CD4-positive, alpha-beta T cell (primary cell): ENCODE results near the gene HDAC4. TPM values are rescaled to one million over a fixed set of nuclear protein-coding genes. Genes with fewer than 3 reads are reported as not detected.
A peak's percentile ranks its signal among the peaks of the same experiment; 100 is the strongest.

Experiments
- ATAC-seq: fragments of 200-7000 bp; cut with Tn5 transposase; one replicate; pipeline ENCODE4 v1.10.0; 2022; ENCODE audit warnings: mild to moderate bottlenecking; ENCODE audit not compliant: poor library complexity
- CTCF ChIA-PET: fragments of 350-600 bp; sonication (Branson Sonifier 250); formaldehyde crosslinking; loops from one replicate; lab custom pipeline; 2021; ENCODE audit warnings: antibody characterized with exemption, inconsistent platforms; lab: Charles Lee
- POLR2A ChIA-PET: fragments of 350-600 bp; sonication (Branson Sonifier 250); formaldehyde crosslinking; loops from one replicate; lab custom pipeline; 2021; ENCODE audit warnings: antibody characterized with exemption, inconsistent platforms; lab: Charles Lee
- DNase-seq, 14 experiments: peaks; one replicate each; pipeline ENCODE4 v3.0.0-alpha.2; 2013 to 2020; ENCODE audit warnings: mixed read lengths in 2 of 14
- H3K27ac ChIP-seq, 2 donors: one replicate each; pipeline versions ENCODE4 v1.5.1 to v1.7.0; 2013; ENCODE audit warnings: low read length in 2 of 2, low read depth in 1 of 2, mild to moderate bottlenecking in 1 of 2
- H3K27me3 ChIP-seq, 2 experiments: 1 replicate in 1 of 2; 2 replicates in 1 of 2; pipeline versions ENCODE4 v1.6.1 to v1.7.0; 2013; ENCODE audit warnings: low read length in 2 of 2, control low read depth in 1 of 2, mild to moderate bottlenecking in 1 of 2, moderate library complexity in 1 of 2; ENCODE audit not compliant: insufficient read depth in 2 of 2, control insufficient read depth in 1 of 2
- H3K36me3 ChIP-seq: one replicate; pipeline ENCODE4 v1.6.1; 2013; ENCODE audit warnings: low read length, control low read depth; ENCODE audit not compliant: insufficient read depth
- H3K4me1 ChIP-seq: one replicate; pipeline ENCODE4 v1.6.1; 2013; ENCODE audit warnings: low read length, control low read depth; ENCODE audit not compliant: insufficient read depth
- H3K4me3 ChIP-seq: one replicate; pipeline ENCODE4 v1.5.1; 2013; ENCODE audit warnings: mild to moderate bottlenecking, low read length, moderate library complexity
- H3K9me3 ChIP-seq, 2 experiments: 1 replicate in 1 of 2; 2 replicates in 1 of 2; pipeline versions ENCODE4 v1.6.1 to v1.7.0; 2013; ENCODE audit warnings: low read length in 2 of 2, mild to moderate bottlenecking in 2 of 2, control low read depth in 1 of 2, moderate library complexity in 1 of 2; ENCODE audit not compliant: control insufficient read depth in 1 of 2, insufficient read depth in 1 of 2
- H3K27ac Mint-ChIP-seq: one replicate; pipeline ENCODE4 v1.8.0; 2020; ENCODE audit warnings: mixed read lengths
- H3K27me3 Mint-ChIP-seq: one replicate; pipeline ENCODE4 v1.8.0; 2021; ENCODE audit warnings: mixed read lengths
- H3K36me3 Mint-ChIP-seq: one replicate; pipeline ENCODE4 v1.8.0; 2021; ENCODE audit warnings: low read depth, mixed read lengths
- H3K4me1 Mint-ChIP-seq: one replicate; pipeline ENCODE4 v1.8.0; 2021; ENCODE audit warnings: low read depth, mixed read lengths
- H3K4me3 Mint-ChIP-seq: one replicate; pipeline ENCODE4 v1.8.0; 2020; ENCODE audit warnings: mild to moderate bottlenecking, mixed read lengths
- H3K9me3 Mint-ChIP-seq: one replicate; pipeline ENCODE4 v1.8.0; 2020; ENCODE audit warnings: mixed read lengths
- CTCF ChIP-seq: fragments of 200-600 bp; IDR thresholded peaks from one replicate; pipeline ENCODE4 v1.8.0; 2022; ENCODE audit warnings: antibody characterized with exemption, mild to moderate bottlenecking
- intact Hi-C, 2 experiments: fragments of 100-400 bp; cut with DNase I in 1 of 2; cut with micrococcal nuclease in 1 of 2; formaldehyde crosslinking; loops; one replicate each; pipeline versions ENCODE4 v1.15.1 to v1.9.0; 2023 to 2025; cut with DNase I, micrococcal nuclease
- total RNA-seq, 174 experiments: library from RNA in 2 of 174; stranded (reverse) in 2 of 174; gene quantifications; one replicate each; pipeline ENCODE4 v1.2.3 and lab custom pipeline; 2021 to 2026

HDAC4 gene
- total RNA-seq, 2 experiments from 2014 or later, result 45.3 to 49.2 TPM

GRCh38 chr2:239286901-239287300, 113.9 kb downstream of the HDAC4 start:
- Histone ChIP-seq H3K27me3 (no peaks in the 10 kb centered on the region), H3K4me1 (peaks cover 59% of the 10 kb centered on the region), H3K36me3 (no peaks in the 10 kb centered on the region), H3K27ac (no peak overlapping the region), H3K9me3 (no peaks in the 10 kb centered on the region), H3K4me3 (no peak overlapping the region)
- no peak for TF ChIP-seq CTCF
- ChIA-PET POLR2A (interaction anchor here (1.3 to 4.6 kb wide), 2 partner anchors 10 to 20 kb away, joined by 7 to 37 read pairs; no protein-coding TSS in a partner anchor), CTCF (interaction anchor here (3.8 to 4.2 kb wide), 2 partner anchors 12 to 19 kb away, joined by 16 to 20 read pairs; no protein-coding TSS in a partner anchor)
- no peak for DNase-seq
- Mint-ChIP-seq H3K4me3 (peak overlapping the region; percentile 83), H3K9me3 (no peaks in the 10 kb centered on the region), H3K27me3 (no peaks in the 10 kb centered on the region), H3K4me1 (peaks cover 61% of the 10 kb centered on the region), H3K27ac (peak overlapping the region; percentile 95), H3K36me3 (peaks cover 7% of the 10 kb centered on the region)
- ATAC-seq, result no peak
- intact Hi-C loops, result loop anchor here (5.0 kb wide), 3 partner anchors 40 to 95 kb away; no protein-coding TSS in a partner anchor

GRCh38 chr2:239285932-239286230, 114.9 kb downstream of the HDAC4 start:
- DNase-seq (no peak), ATAC-seq (no peak)
- ChIA-PET POLR2A (interaction anchor here (0.7 to 4.6 kb wide), 7 partner anchors 8 to 26 kb away, joined by 3 to 37 read pairs (median 4); no protein-coding TSS in a partner anchor), CTCF (interaction anchor here (1.2 to 3.8 kb wide), 3 partner anchors 10 to 18 kb away, joined by 7 to 20 read pairs (median 7); no protein-coding TSS in a partner anchor)
- no peaks in the 10 kb centered on the region for H3K9me3 Mint-ChIP-seq
- no peaks in the 10 kb centered on the region for H3K27me3 Mint-ChIP-seq
- Histone ChIP-seq H3K4me1 (peaks cover 59% of the 10 kb centered on the region), H3K36me3 (no peaks in the 10 kb centered on the region), H3K27ac (no peak overlapping the region), H3K27me3 (no peaks in the 10 kb centered on the region), H3K4me3 (peak overlapping the region; percentile 55), H3K9me3 (no peaks in the 10 kb centered on the region)
- H3K4me3 Mint-ChIP-seq, result peak overlapping the region; percentile 83
- peaks cover 61% of the 10 kb centered on the region for H3K4me1 Mint-ChIP-seq
- H3K27ac Mint-ChIP-seq, result peak overlapping the region; percentile 87
- H3K36me3 Mint-ChIP-seq, result peaks cover 7% of the 10 kb centered on the region
- intact Hi-C loops, result loop anchor here (1.0 to 5.0 kb wide), 4 partner anchors 12 to 96 kb away; no protein-coding TSS in a partner anchor
- TF ChIP-seq CTCF, result no peak

GRCh38 chr2:239285071-239285931, 115.5 kb downstream of the HDAC4 start:
- Mint-ChIP-seq H3K4me3 (peak overlapping the region; percentile 83), H3K36me3 (peaks cover 6% of the 10 kb centered on the region), H3K4me1 (peaks cover 58% of the 10 kb centered on the region), H3K27ac (peak overlapping the region; percentile 87), H3K27me3 (no peaks in the 10 kb centered on the region), H3K9me3 (no peaks in the 10 kb centered on the region)
- no peaks in the 10 kb centered on the region for H3K27me3 ChIP-seq
- H3K4me1 ChIP-seq, result peaks cover 56% of the 10 kb centered on the region
- peak in 5 of 14 experiments; percentile 38 to 71 (median 54) for DNase-seq
- POLR2A ChIA-PET, result interaction anchor here (0.7 to 4.6 kb wide), 8 partner anchors 9 to 25 kb away, joined by 3 to 37 read pairs (median 4); no protein-coding TSS in a partner anchor
- H3K9me3 ChIP-seq, result no peaks in the 10 kb centered on the region
- peak; percentile 46 for ATAC-seq
- intact Hi-C loops, result loop anchor here (1.0 to 5.0 kb wide), 4 partner anchors 13 to 97 kb away; no protein-coding TSS in a partner anchor
- TF ChIP-seq CTCF, result no peak
- H3K36me3 ChIP-seq, result no peaks in the 10 kb centered on the region
- CTCF ChIA-PET, result interaction anchor here (1.2 to 3.8 kb wide), 3 partner anchors 10 to 18 kb away, joined by 7 to 20 read pairs (median 7); no protein-coding TSS in a partner anchor
- H3K4me3 ChIP-seq, result peak overlapping the region; percentile 55
- H3K27ac ChIP-seq, result no peak overlapping the region
